Subcutaneous abdominal adipose tissue (tissue), 5 donors: ENCODE results near the gene HBEGF.

ENCODE experiments used
- H3K27ac ChIP-seq: one replicate; pipeline ENCODE4 v1.7.0; 2013; ENCODE audit warnings: low read depth, mild to moderate bottlenecking, inconsistent platforms, low read length, moderate library complexity
- H3K27me3 ChIP-seq, 5 donors: one replicate each; pipeline ENCODE4 v1.7.0; 2013; ENCODE audit warnings: low read length in 5 of 5, inconsistent platforms in 1 of 5; ENCODE audit not compliant: control insufficient read depth in 5 of 5, insufficient read depth in 4 of 5
- H3K36me3 ChIP-seq, 5 donors: one replicate each; pipeline ENCODE4 v1.7.0; 2013; ENCODE audit warnings: low read length in 5 of 5; ENCODE audit not compliant: control insufficient read depth in 5 of 5, insufficient read depth in 5 of 5
- H3K4me1 ChIP-seq, 5 donors: one replicate each; pipeline ENCODE4 v1.7.0; 2013; ENCODE audit warnings: low read length in 5 of 5, mild to moderate bottlenecking in 3 of 5, moderate library complexity in 1 of 5; ENCODE audit not compliant: control insufficient read depth in 5 of 5, insufficient read depth in 5 of 5
- H3K4me3 ChIP-seq, 5 donors: one replicate each; pipeline ENCODE4 v1.7.0; 2013; ENCODE audit warnings: low read length in 5 of 5, low read depth in 1 of 5
- H3K9ac ChIP-seq, 5 donors: one replicate each; pipeline ENCODE4 v1.7.0; 2013; ENCODE audit warnings: low read length in 5 of 5, mild to moderate bottlenecking in 4 of 5, moderate library complexity in 3 of 5
- H3K9me3 ChIP-seq, 5 donors: one replicate each; pipeline ENCODE4 v1.7.0; 2013; ENCODE audit warnings: low read length in 5 of 5; ENCODE audit not compliant: control insufficient read depth in 5 of 5
- donor health status: healthy.
- donor health status: healthy.
- donor health status: healthy.
- donor health status: healthy.
- donor health status: healthy.

Gene HBEGF

DNA sequence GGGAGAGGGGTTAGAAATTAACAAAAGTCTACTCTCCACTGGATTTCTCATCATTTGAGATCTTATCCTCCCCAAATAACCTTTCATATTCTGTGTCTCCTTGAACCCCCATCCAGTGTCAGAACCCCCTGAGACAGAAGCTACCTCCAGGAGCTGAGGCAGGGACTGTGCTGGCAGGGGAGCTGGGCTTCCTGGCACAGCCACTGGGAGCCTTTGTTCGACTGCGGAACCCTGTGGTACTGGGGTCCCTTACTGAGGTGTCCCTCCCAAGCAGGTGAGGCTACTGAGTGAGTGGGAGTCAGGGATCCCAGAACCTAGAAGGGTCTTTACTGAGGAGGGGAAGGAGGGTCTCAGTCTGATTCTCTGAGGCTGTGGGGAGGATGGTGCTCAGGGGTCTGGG lies 15.5 kb upstream of the HBEGF start:
- no peak overlapping the region for H3K4me3 ChIP-seq
- H3K36me3 ChIP-seq: no peaks in the 10 kb centered on the region
- H3K4me1 ChIP-seq: peaks cover 0 to 17% (median 12%) of the 10 kb centered on the region in 5 donors
- H3K27ac ChIP-seq: no peak overlapping the region
- no peak overlapping the region for H3K9ac ChIP-seq
- no peaks in the 10 kb centered on the region for H3K9me3 ChIP-seq
- H3K27me3 ChIP-seq: peaks cover 0 to 4% (median 0%) of the 10 kb centered on the region in 5 donors

- Histone ChIP-seq H3K27ac (no peak overlapping the region), H3K36me3 (no peaks in the 10 kb centered on the region), H3K9me3 (no peaks in the 10 kb centered on the region), H3K4me3 (no peak overlapping the region), H3K9ac (no peak overlapping the region), H3K27me3 (peaks cover 0 to 4% (median 0%) of the 10 kb centered on the region in 5 donors), H3K4me1 (peaks cover 0 to 17% (median 12%) of the 10 kb centered on the region in 5 donors)
Measured at GRCh38 chr5:140360681-140361479, 14.5 kb upstream of the HBEGF start.

- no peak within 1 kb of the TSS for H3K9ac ChIP-seq
- H3K27ac ChIP-seq: no peak within 1 kb of the TSS
- peaks cover 0 to 4% (median 0%) of the 10 kb centered on the region in 5 donors for H3K27me3 ChIP-seq
- peaks cover 0 to 17% (median 12%) of the 10 kb centered on the region in 5 donors for H3K4me1 ChIP-seq
- no peaks in the 10 kb centered on the region for H3K36me3 ChIP-seq
- no peaks in the 10 kb centered on the region for H3K9me3 ChIP-seq
- H3K4me3 ChIP-seq: no peak within 1 kb of the TSS
Measured at GRCh38 chr5:140360101-140360500, 13.7 kb upstream of the HBEGF start, which contains the start of gene SLC4A9. TSS of gene SLC4A9 (plus strand) at chr5:140360194. CDS start at chr5:140360237, 43 bp downstream.

DNA sequence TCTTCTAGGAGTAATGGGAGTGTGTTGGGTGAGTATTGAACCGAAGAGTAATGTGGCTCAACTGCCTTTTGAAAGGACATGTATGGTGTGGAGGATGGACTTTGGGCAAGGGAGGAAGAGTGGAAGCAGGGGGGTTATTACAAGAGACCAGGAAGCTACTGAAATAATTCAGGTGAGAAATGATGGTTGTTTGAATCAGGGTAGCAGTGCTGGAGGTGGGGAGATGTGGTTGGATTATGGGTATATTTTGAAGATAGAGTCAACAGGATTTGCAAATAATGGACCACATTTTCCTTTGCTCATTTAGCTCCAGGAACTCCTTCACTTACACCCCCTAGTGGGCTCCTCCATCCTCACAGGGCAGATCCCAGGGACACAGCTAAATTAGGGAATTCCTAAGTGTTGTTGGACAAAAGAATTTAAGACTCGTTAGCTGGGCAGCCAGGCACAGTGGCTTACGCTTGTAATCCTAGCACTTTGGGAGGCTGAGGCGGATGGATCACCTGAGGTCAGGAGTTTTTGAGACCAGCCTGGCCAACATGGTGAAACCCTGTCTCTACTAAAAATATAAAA lies 12.4 kb upstream of the HBEGF start:
- Histone ChIP-seq H3K27me3 (peaks cover 0 to 4% (median 0%) of the 10 kb centered on the region in 5 donors), H3K9me3 (no peaks in the 10 kb centered on the region), H3K4me3 (no peak overlapping the region), H3K9ac (no peak overlapping the region), H3K4me1 (peaks cover 0 to 17% (median 12%) of the 10 kb centered on the region in 5 donors), H3K27ac (no peak overlapping the region), H3K36me3 (no peaks in the 10 kb centered on the region)

GRCh38 chr5:140357726-140358093 lies 11.3 kb upstream of the HBEGF start:
- no peaks in the 10 kb centered on the region for H3K9me3 ChIP-seq
- H3K4me3 ChIP-seq: peak overlapping the region in 2 of 5 donors; percentile 22 to 46
- H3K27me3 ChIP-seq: peaks cover 0 to 4% (median 0%) of the 10 kb centered on the region in 5 donors
- peaks cover 0 to 10% (median 8%) of the 10 kb centered on the region in 5 donors for H3K4me1 ChIP-seq
- no peaks in the 10 kb centered on the region for H3K36me3 ChIP-seq
- no peak overlapping the region for H3K9ac ChIP-seq
- H3K27ac ChIP-seq: no peak overlapping the region

- no peaks in the 10 kb centered on the region for H3K27me3 ChIP-seq
- H3K36me3 ChIP-seq: no peaks in the 10 kb centered on the region
- no peaks in the 10 kb centered on the region for H3K9me3 ChIP-seq
- peak overlapping the region in 1 of 5 donors; percentile 46 for H3K4me3 ChIP-seq
- H3K4me1 ChIP-seq: peaks cover 0 to 10% (median 8%) of the 10 kb centered on the region in 5 donors
- no peak overlapping the region for H3K9ac ChIP-seq
- no peak overlapping the region for H3K27ac ChIP-seq
Measured at GRCh38 chr5:140356853-140357725, 10.7 kb upstream of the HBEGF start.

DNA sequence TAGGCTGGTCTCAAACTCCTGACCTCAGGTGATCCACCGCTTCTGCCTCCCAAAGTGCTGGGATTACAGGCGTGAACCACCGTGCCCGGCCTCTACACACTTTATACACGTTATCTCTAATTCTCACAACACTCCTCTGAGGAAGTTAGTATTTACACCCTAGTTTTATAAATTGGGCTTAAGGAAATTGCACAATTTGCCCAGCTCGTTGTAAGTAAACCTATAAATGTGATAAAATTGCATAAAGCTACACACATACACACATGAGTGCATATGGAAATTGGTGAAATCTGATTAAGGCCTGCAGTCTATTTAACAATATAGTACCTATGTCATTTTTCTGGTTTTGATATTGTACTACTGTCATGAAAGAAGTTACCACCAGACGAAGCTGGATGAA lies 9.1 kb upstream of the HBEGF start:
- Histone ChIP-seq H3K36me3 (no peaks in the 10 kb centered on the region), H3K27ac (no peak overlapping the region), H3K4me3 (no peak overlapping the region), H3K9ac (no peak overlapping the region), H3K27me3 (no peaks in the 10 kb centered on the region), H3K4me1 (peaks cover 2 to 10% (median 8%) of the 10 kb centered on the region in 5 donors), H3K9me3 (no peaks in the 10 kb centered on the region)

GRCh38 chr5:140351609-140352334 lies 5.4 kb upstream of the HBEGF start:
- Histone ChIP-seq H3K36me3 (no peaks in the 10 kb centered on the region), H3K27me3 (no peaks in the 10 kb centered on the region), H3K4me1 (peaks cover 2 to 16% (median 12%) of the 10 kb centered on the region in 5 donors), H3K27ac (no peak overlapping the region), H3K4me3 (no peak overlapping the region), H3K9me3 (no peaks in the 10 kb centered on the region), H3K9ac (no peak overlapping the region)

- Histone ChIP-seq H3K9ac (no peak overlapping the region), H3K4me3 (no peak overlapping the region), H3K36me3 (peaks cover 0 to under 1% (median 0%) of the 10 kb centered on the region in 5 donors), H3K4me1 (peaks cover 2 to 39% (median 30%) of the 10 kb centered on the region in 5 donors), H3K9me3 (no peaks in the 10 kb centered on the region), H3K27ac (no peak overlapping the region), H3K27me3 (no peaks in the 10 kb centered on the region)
Measured at GRCh38 chr5:140349244-140349643, 2.8 kb upstream of the HBEGF start.
